ENCODE data around the gene ODF2.

The ODF2 gene

GRCh38 chr9:128419061-128419925, 36.5 kb upstream of the ODF2 start:
- Histone ChIP-seq H3K36me3 (replicated peaks; ENCODE audit: low read depth, low read length) (no peaks in the 10 kb centered on the region), H4K20me1 (ENCODE audit: insufficient read depth, low read length) (no peaks in the 10 kb centered on the region), H3K4me3 (ENCODE audit: low read length) (peak overlapping the region; percentile 95), H3K4me1 (ENCODE audit: low read length) (peaks cover 25% of the 10 kb centered on the region), H3K79me2 (ENCODE audit: low read length) (no peaks in the 10 kb centered on the region), H2AFZ (ENCODE audit: low read depth, low read length) (peak overlapping the region; percentile 96), H3K27ac (ENCODE audit: low read length) (no peak overlapping the region), H3K27me3 (ENCODE audit: low read depth, low read length) (peaks cover 20% of the 10 kb centered on the region), H3K9ac (ENCODE audit: low read length) (peak overlapping the region; percentile 75; the same call in 1 of the 2 replicates), H3K4me2 (ENCODE audit: low read length) (peak overlapping the region; percentile 100), H3K9me3 (ENCODE audit: insufficient read depth, low read length) (no peaks in the 10 kb centered on the region)
- TF ChIP-seq EZH2phosphoT487 (IDR thresholded peaks at IDR 0.05; ENCODE audit: low read depth) (no peak), CTCF (IDR thresholded peaks at IDR 0.05; ENCODE audit: low read depth, low read length) (no peak)

GRCh38 chr9:128420060-128420650, 35.7 kb upstream of the ODF2 start:
- peak overlapping the region; percentile 95 for H3K4me3 ChIP-seq (ENCODE audit: low read length)
- H3K9me3 ChIP-seq (ENCODE audit: insufficient read depth, low read length), result no peaks in the 10 kb centered on the region
- H3K27me3 ChIP-seq (ENCODE audit: low read depth, low read length), result peaks cover 13% of the 10 kb centered on the region
- peak; percentile 82 for TF ChIP-seq CTCF (IDR thresholded peaks at IDR 0.05; ENCODE audit: low read depth, low read length)
- TF ChIP-seq EZH2phosphoT487 (IDR thresholded peaks at IDR 0.05; ENCODE audit: low read depth), result no peak
- H3K9ac ChIP-seq (ENCODE audit: low read length), result peak overlapping the region; percentile 75
- H3K4me2 ChIP-seq (ENCODE audit: low read length), result peak overlapping the region; percentile 100
- H2AFZ ChIP-seq (ENCODE audit: low read depth, low read length), result peak overlapping the region; percentile 96
- H3K36me3 ChIP-seq (replicated peaks; ENCODE audit: low read depth, low read length), result no peaks in the 10 kb centered on the region
- H4K20me1 ChIP-seq (ENCODE audit: insufficient read depth, low read length), result no peaks in the 10 kb centered on the region
- H3K79me2 ChIP-seq (ENCODE audit: low read length), result no peaks in the 10 kb centered on the region
- H3K4me1 ChIP-seq (ENCODE audit: low read length), result peaks cover 25% of the 10 kb centered on the region
- peak overlapping the region; percentile 37 for H3K27ac ChIP-seq (ENCODE audit: low read length)

- Histone ChIP-seq H2AFZ (ENCODE audit: low read depth, low read length) (peak within 1 kb of the TSS; percentile 96), H3K79me2 (ENCODE audit: low read length) (no peaks in the 10 kb centered on the region), H3K4me3 (ENCODE audit: low read length) (peak within 1 kb of the TSS; percentile 95), H3K9ac (ENCODE audit: low read length) (peak within 1 kb of the TSS; percentile 75), H3K27me3 (ENCODE audit: low read depth, low read length) (peaks cover 8% of the 10 kb centered on the region; the same call in 1 of the 2 replicates), H3K27ac (ENCODE audit: low read length) (peak within 1 kb of the TSS; percentile 37), H3K36me3 (replicated peaks; ENCODE audit: low read depth, low read length) (no peaks in the 10 kb centered on the region), H3K9me3 (ENCODE audit: insufficient read depth, low read length) (no peaks in the 10 kb centered on the region), H3K4me1 (ENCODE audit: low read length) (peaks cover 25% of the 10 kb centered on the region), H3K4me2 (ENCODE audit: low read length) (peak within 1 kb of the TSS; percentile 100), H4K20me1 (ENCODE audit: insufficient read depth, low read length) (no peaks in the 10 kb centered on the region)
- TF ChIP-seq EZH2phosphoT487 (IDR thresholded peaks at IDR 0.05; ENCODE audit: low read depth) (no peak), CTCF (IDR thresholded peaks at IDR 0.05; ENCODE audit: low read depth, low read length) (0 out of 2 replicates have a peak, but pooled peaks have one; percentile 7)
Observed at GRCh38 chr9:128420651-128421481, 34.9 kb upstream of the ODF2 start, which contains the start of gene CERCAM. TSS of gene CERCAM (plus strand) at chr9:128420857. CDS start at chr9:128420878, 21 bp downstream.

All from OCI-LY3 (cell line).